GM21576 (cell line): ENCODE data around the gene LDLRAD4.
"Not testable (repeated sequence)": the region's sequence is repeated elsewhere in the genome, so short reads cannot be mapped to it uniquely, and the experiment has no call there.

ENCODE experiments used
- ATAC-seq: cut with Tn5 transposase; IDR thresholded peaks from one replicate; pipeline ENCODE4 v1.9.1; 2021; ENCODE audit warnings: mild to moderate bottlenecking, moderate library complexity; ENCODE audit not compliant: unreplicated experiment

The LDLRAD4 gene

DNA sequence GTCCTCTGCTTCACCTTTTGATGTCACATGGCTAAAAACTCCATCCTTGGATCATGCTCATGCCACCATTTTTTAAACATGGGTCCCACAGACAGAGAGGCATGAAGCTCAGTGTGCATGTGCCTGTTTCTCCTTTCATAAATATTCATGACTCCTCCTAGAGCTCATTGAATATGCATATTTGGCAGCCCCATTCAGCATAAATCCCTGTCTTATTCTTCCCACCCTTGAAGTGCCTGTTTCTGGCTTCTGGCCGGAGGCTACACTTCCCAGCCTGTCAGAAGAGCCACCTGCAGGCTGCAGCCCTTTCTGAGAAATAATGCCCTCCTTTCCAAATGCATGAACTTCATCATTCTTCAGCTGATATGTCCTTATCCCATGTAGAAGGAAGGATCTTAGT lies 109.7 kb downstream of the LDLRAD4 start:
- ATAC-seq: no peak

DNA sequence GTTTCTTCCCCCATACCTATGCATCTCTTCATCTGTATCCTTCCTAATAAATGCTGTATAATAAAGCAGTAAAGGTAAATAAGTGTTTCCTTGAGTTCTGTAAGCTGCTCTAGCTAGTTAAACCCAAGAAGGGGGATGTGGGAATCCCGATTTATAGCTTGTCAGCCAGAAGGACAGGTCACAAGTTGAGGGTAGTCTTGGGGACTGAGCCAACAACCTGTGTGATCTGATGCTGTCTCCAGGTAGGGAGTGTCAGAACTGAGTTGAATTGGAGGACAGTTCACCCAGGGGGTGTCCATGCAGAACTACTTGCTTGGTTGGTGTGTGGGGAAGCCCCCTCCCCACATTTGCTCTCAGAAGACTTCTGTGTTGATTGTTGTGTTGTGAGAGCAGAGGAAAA lies 112.4 kb downstream of the LDLRAD4 start:
- no peak for ATAC-seq

GRCh38 chr18:13331846-13332245 lies 113.3 kb downstream of the LDLRAD4 start:
- ATAC-seq: no peak

GRCh38 chr18:13332874-13333273 lies 114.3 kb downstream of the LDLRAD4 start:
- ATAC-seq: no peak

DNA sequence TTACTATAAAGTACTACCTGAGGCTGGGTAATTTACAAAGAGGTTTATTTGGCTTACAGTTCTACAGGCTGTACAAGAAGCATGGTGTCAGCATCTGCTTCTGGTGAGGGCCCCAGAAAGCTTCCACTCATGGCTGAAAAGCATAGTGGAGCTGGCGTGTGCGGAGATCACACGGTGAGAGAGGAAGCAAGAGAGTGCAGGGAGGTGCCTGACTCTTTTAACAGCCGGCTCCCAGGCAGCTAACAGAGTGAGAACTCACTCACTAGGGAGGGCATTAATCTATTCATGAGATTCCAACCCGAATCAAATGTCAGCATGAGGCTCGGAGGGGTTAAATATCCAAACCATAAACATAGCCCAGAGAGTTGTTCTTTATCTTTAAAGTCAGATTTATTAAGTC lies 117.3 kb downstream of the LDLRAD4 start:
- no peak for ATAC-seq

DNA sequence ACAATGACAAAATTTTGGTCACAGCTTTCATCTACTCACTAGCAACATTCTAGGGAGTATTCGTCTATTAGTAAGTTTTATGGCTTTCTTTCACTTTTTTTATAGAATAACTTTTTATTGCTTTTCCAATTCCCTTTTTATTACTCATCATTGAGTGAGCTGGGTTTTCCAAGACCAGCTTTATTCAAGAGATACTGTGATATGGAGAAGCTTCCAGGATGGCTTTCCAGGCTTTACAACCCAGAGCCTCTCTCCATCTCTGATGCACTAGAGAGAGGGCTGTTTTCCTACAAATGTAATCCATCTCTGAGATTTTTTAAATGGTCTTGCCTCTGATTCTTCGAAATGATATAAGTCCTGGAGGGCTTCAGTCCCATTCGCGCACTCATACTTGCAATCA lies 118.3 kb downstream of the LDLRAD4 start:
- no peak for ATAC-seq

DNA sequence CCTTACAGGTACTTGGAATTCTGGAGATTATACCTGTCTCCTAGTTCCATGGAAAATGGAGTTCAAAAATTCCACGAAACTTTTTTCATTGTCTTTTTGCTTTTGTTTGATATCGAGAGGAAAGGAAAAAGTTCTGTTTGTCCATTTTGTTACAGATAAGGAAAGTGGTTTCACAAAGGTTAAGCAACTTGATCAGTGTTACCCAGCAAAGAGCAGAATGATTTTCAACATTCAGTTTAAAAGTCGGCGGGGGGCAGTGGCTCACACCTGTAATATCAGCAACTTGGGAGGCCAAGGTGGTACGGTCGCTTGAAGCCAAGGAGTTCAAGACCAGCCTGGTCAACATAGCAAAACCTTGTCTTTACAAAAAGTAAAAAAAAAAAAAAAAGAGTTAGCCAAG lies 118.8 kb downstream of the LDLRAD4 start:
- ATAC-seq: no peak

- ATAC-seq: no peak
Measured at GRCh38 chr18:13338318-13338717, 119.8 kb downstream of the LDLRAD4 start.

GRCh38 chr18:13339653-13340052 lies 121.1 kb downstream of the LDLRAD4 start:
- ATAC-seq: no peak

- not testable (repeated sequence) for ATAC-seq
Measured at GRCh38 chr18:13346449-13346848, 127.9 kb downstream of the LDLRAD4 start.

DNA sequence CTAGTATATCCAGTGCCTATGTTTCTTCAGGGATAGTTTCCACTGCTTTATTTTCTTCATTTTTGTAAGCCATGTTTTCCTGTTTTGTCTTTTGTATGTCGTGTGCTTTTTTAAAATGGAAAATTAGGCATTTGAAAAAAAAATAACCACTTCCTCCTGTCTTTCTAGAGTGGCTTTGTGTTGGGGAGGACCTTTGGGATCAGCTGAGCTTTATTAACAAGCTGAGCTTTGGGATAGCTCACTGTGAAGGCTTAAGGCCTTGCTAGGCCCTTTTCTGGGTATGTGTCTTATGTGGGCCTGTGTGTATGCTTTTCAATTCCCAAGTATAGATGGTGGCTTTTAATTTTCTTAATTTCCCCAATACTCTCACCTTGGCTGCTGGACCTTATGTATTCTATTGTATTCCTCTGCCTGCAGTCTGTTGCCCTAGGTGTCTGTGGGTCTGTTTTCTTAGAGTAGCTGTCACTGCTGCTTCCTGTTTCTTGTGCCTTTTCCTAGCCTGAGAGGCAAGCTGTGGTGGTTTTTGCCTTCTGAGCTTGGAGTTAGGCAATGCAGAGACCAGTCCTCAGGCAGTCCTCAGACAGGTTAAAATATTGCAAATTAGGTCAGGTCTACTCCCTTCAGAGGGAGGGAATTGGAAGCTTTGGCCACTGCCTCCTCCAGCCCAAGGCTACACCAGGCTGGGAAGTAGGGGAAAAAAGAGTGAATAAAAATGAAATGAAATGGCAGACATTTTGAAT lies 134.7 kb downstream of the LDLRAD4 start:
- ATAC-seq: no peak

DNA sequence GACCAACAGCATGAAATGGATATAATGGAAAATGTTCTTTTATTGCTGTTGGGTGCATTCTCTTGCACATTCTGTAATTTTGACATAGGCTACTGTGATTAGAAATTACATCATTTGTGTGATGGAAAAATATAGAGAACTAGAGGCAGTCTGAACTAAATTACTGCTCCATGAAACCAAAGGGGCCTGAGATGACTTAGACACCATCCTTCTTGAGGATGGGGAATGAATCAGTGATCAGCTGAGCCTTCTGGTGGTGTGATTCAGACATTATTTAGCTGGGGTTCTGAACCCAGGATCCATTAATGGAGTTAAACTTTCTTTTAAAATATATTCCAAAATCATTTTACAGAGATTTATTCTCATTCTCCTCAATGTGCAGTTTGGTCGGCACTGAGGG lies 135.8 kb downstream of the LDLRAD4 start:
- ATAC-seq: no peak

GRCh38 chr18:13356032-13356431 lies 137.5 kb downstream of the LDLRAD4 start:
- ATAC-seq: no peak

- no peak for ATAC-seq
Measured at GRCh38 chr18:13357289-13357688, 138.7 kb downstream of the LDLRAD4 start.

DNA sequence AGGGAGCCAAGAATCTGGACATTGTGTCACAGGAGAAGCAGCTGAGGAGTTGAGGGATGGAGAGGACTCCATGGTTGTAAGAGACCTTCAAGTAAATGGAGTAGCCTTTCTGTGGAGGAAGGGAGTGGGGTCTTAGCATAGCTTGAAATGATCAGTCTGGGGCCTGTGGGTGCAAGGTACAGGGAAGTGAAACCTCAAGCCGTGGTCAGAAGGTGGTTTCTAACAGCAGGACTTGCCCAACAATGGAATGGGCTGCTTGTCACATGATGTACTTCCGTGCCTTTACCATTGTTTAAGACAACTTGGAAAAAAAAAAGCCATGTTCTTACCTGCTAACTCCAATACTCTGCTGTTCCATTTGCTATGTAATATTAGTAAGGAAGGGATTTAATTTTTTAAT lies 140.7 kb downstream of the LDLRAD4 start:
- no peak for ATAC-seq

DNA sequence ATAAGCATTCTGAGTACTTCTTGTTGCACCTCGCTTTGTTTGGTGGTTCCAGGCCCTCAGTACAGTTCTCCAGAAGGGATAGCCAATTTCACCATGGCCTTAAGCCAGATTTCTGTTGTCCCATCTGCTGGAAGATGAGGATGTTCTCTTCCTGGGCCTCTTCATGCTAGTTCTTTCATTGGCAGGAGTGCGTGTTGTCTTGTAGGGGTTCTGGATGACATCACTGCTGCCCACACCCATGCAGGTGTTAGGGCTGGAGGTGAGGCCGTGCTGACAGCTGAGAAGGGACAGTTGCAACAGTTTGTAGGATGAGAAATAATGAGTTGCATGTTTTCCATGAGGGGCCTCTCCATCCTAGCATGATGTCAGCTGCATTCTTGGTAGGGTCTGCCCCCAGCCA lies 142.9 kb downstream of the LDLRAD4 start:
- no peak for ATAC-seq

DNA sequence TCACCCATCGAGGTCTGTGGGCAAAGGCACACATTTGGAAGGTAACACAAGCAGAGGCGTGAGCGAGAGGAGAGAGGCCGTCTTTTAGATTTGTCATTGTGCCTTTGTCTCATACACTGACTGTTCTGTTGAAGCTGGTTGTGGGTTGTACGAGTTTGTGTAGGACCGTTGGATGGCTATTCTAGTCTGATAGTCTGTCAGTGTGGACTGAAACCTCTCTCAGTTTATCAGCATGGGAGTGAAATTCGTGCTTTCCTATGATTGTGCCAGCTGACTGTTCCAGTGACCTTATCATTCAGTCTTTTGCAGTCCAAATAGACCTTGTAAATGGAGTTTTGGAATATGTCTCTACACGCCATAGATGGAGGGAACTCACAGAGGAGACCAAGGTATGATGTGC lies 143.5 kb downstream of the LDLRAD4 start:
- ATAC-seq: no peak

DNA sequence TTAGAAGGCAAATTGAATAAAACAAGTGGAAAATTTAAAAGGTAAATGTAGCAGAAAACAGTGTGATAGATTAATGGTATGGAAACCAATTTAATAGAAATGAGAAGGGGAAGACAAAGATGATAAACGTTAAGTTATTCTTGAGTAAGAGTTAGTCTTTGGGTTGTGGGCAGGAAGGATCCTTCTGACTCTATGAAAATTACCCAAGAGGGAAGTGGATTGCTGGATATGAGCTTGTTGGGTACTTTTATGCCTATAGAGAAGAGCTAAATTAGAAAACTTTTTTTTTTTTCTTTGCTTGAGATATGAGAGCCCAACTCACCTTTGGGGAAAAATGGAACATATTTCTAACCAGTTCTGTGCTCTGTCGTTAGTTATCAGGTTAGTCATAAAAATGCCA lies 144.0 kb downstream of the LDLRAD4 start:
- no peak for ATAC-seq

DNA sequence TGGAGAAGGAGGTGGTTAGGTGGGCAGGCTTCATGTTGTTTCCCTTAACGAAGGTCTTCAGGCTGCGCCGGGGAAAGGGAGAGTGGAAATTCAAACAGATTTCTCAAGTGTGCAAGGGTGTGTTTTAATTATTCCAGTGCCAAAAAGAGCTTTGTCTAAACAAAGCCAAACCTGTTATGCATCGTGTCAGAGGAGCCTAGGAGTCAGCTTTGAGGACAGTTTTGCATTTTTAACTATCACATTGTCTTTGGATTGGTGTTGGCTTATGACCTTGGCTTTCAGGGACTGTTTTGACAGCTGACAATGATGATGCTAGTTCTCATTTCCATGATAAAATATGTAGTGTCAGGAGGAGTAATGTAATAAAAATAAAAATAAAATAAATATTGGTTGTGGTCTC lies 144.8 kb downstream of the LDLRAD4 start:
- no peak for ATAC-seq

DNA sequence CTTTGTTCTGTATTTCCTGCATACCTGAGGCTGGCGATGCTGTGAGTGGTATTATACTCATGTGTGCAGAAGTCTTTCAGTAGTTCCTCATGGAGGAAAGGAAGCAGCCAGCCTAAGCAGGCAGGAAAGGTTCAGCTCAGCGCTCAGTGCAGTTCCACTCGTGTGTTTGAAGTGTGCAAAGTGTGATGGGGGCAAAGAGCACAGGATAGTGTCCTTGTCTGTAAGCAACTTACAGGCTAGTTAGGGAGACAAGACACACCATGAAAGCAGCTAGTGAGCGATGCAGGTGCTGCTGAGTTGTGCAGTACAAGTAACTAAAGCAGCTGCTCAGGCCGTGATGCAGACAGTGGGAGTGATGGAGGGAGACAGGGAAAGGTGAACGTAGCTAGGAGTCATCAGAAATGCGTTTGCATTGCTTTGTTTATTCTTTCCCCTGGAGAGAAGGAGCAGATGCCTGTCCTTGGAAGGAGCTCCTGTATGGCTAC lies 146.2 kb downstream of the LDLRAD4 start:
- ATAC-seq: no peak

GRCh38 chr18:13366131-13366530 lies 147.6 kb downstream of the LDLRAD4 start:
- no peak for ATAC-seq

GRCh38 chr18:13366541-13366940 lies 148.0 kb downstream of the LDLRAD4 start:
- ATAC-seq: no peak
